A673 (cell line): ENCODE data around the gene SAMD15. TPM values are rescaled to one million over a fixed set of nuclear protein-coding genes. Genes with fewer than 3 reads are reported as not detected.

Source experiments
- BruUV-seq: library from RNA; stranded (reverse); fragments of 400-500 nt; replicated peaks from 2 replicates; lab custom pipeline; 2021; lab: Mats Ljungman, UMichigan
- CTCF ChIA-PET: fragments of 300-600 bp; sonication (Branson Sonifier 250); formaldehyde crosslinking; loops from one replicate; lab custom pipeline; 2022; ENCODE audit warnings: antibody characterized with exemption; lab: Charles Lee
- POLR2A ChIA-PET: fragments of 300-600 bp; sonication (Branson Sonifier 250); formaldehyde crosslinking; loops from one replicate; lab custom pipeline; 2022; ENCODE audit warnings: antibody characterized with exemption; ENCODE audit not compliant: low non-redundant PET; lab: Charles Lee
- DNase-seq: peaks from one replicate; pipeline ENCODE4 v3.0.0-alpha.2; 2015; ENCODE audit warnings: low spot score
- H3K27ac ChIP-seq: fragments of 200-600 bp; sonication (generic); 2 replicates; pipeline ENCODE4 v1.5.1; 2016; ENCODE audit warnings: mixed run types, low read depth, mild to moderate bottlenecking, mixed read lengths, antibody characterized with exemption, low read length; ENCODE audit not compliant: poor library complexity, severe bottlenecking
- H3K27me3 ChIP-seq: fragments of 200-600 bp; sonication (generic); replicated peaks from 2 replicates; pipeline ENCODE4 v1.6.1; 2017; ENCODE audit warnings: mixed run types, low read depth, mild to moderate bottlenecking, mixed read lengths, antibody characterized with exemption, low read length; ENCODE audit not compliant: insufficient read depth, poor library complexity
- H3K36me3 ChIP-seq: fragments of 200-600 bp; sonication (generic); 2 replicates; pipeline ENCODE4 v1.6.1; 2016; ENCODE audit warnings: mixed run types, mild to moderate bottlenecking, mixed read lengths, antibody characterized with exemption, low read length; ENCODE audit not compliant: insufficient read depth, poor library complexity, severe bottlenecking
- H3K4me1 ChIP-seq: fragments of 200-600 bp; sonication (generic); 2 replicates; pipeline ENCODE4 v1.6.1; 2017; ENCODE audit warnings: mixed run types, mild to moderate bottlenecking, mixed read lengths, antibody characterized with exemption, low read length; ENCODE audit not compliant: insufficient read depth, poor library complexity, severe bottlenecking
- H3K4me3 ChIP-seq: fragments of 200-600 bp; sonication (generic); 2 replicates; pipeline ENCODE4 v1.5.1; 2016; ENCODE audit warnings: low read depth, mixed run types, mild to moderate bottlenecking, mixed read lengths, low read length; ENCODE audit not compliant: poor library complexity, severe bottlenecking
- H3K9me3 ChIP-seq: fragments of 200-600 bp; sonication (generic); 2 replicates; pipeline ENCODE4 v1.6.1; 2016; ENCODE audit warnings: mixed run types, low read depth, mild to moderate bottlenecking, mixed read lengths, antibody characterized with exemption, low read length; ENCODE audit not compliant: poor library complexity, severe bottlenecking
- CTCF ChIP-seq: fragments of 300-800, 200-600 bp; sonication (generic); conservative IDR thresholded peaks from 2 replicates; pipeline ENCODE4 v1.5.1; 2017; ENCODE audit warnings: low read depth, mild to moderate bottlenecking, antibody characterized with exemption, low read length, moderate library complexity, mixed read lengths
- EZH2 ChIP-seq: fragments of 200-600 bp; sonication (generic); IDR thresholded peaks from 2 replicates; pipeline ENCODE4 v1.6.1; 2017; ENCODE audit warnings: borderline replicate concordance, low read depth, mild to moderate bottlenecking, mixed read lengths, antibody characterized with exemption, low read length; ENCODE audit not compliant: poor library complexity, severe bottlenecking
- intact Hi-C: fragments of 100-400 bp; cut with micrococcal nuclease; formaldehyde crosslinking; loops from one replicate; pipeline ENCODE4 v1.10.0; 2022; ENCODE audit not compliant: unreplicated experiment
- total RNA-seq: library from RNA; stranded (reverse); gene quantifications from 2 replicates; pipeline ENCODE4 v1.2.3, GENCODE V29; 2021

SAMD15 gene
- total RNA-seq, 1 experiment from 2014 or later: 2.4 TPM

GRCh38 chr14:77372304-77372841 is 4.8 kb upstream of the SAMD15 start:
- no peak for TF ChIP-seq EZH2
- H3K36me3 ChIP-seq: no peaks in the 10 kb centered on the region
- BruUV-seq: no TSS peak
- ChIA-PET POLR2A (no interaction called here), CTCF (no interaction called here)
- H3K4me3 ChIP-seq: no peak overlapping the region
- peaks cover 16% of the 10 kb centered on the region for H3K4me1 ChIP-seq
- H3K27me3 ChIP-seq: no peaks in the 10 kb centered on the region
- intact Hi-C loops: no loop called here
- no peak for DNase-seq
- no peaks in the 10 kb centered on the region for H3K9me3 ChIP-seq
- peak overlapping the region; percentile 26 for H3K27ac ChIP-seq

DNA sequence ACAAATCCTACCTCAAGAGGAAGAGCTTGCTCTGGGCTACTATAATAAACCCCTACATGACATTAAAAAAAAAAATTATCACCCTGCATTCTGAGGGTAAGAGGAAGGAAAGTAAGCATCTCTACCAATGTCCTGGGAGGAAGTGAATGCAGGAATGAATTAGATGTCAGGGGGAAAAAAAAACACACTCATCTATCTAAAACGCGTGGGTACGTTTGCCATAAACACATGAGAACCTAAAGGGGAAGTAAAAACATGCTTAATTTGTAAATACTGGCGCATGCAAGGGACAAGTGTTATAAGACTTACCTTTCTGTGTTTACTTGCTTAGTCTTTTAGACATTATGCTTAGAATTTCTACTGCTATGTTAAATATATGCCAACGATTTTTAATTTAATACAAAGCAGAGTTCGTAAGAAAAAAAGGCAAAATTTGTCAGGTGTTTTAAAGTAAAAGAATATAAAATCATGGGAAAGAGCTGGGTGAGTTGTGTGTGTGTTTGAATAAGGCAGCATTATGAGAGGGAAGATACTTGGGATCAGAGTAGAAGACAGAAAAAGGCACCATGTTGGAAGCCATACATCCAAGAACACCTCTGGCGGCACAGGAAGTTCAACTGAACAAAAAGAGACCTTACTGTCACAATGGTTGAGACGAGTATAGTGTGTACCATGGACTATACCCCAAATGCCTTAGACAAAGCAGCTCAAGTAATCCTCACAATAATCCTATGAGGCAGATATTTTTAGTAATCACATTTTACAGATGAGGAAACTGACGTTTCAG is 1.8 kb upstream of the SAMD15 start:
- DNase-seq: no peak
- H3K9me3 ChIP-seq: no peaks in the 10 kb centered on the region
- H3K27ac ChIP-seq: no peak overlapping the region
- BruUV-seq: TSS peak; percentile 47
- TF ChIP-seq EZH2 (no peak), CTCF (no peak)
- peaks cover 16% of the 10 kb centered on the region for H3K4me1 ChIP-seq
- intact Hi-C loops: no loop called here
- CTCF ChIA-PET: no interaction called here
- POLR2A ChIA-PET: no interaction called here
- H3K27me3 ChIP-seq: no peaks in the 10 kb centered on the region
- H3K4me3 ChIP-seq: peak overlapping the region; percentile 76
- H3K36me3 ChIP-seq: no peaks in the 10 kb centered on the region

DNA sequence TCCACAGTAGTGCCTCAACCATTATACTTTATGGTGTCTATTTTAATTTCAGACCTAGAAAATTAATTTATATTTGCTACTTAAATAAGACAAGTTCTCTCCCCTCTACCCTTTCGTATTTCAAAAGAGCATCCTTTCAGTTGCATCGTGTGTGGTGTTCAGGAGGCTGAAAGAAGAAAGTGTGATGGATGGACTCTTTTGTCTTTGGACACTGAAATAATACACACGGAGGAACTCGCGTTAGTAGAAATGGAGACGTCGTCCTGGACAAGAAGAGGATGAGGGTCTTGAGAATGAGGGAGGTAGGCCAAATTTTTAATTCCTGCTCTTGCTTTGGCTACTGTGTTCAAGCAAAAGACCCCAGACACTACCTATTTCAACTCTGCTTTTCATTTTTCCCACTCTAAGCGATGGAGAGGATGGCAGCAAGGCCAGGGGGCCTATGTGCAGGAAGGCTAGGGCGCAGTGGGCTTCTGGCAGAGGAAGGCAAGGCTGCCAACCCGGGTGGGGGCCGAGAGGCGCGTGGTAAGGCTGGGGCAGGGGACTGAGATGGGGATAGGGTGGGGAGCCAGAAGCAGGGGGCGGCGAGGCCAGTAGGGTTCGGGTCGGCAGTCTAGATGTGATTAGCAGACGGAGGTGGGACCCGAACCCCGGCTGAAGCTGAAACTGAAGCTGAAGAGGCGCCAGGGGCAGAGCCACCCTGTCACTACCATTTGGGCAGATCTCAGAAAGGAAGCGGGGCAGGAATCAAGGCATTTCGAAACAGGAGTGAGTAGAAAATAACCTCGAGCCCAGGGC is 1.0 kb upstream of the SAMD15 start:
- H3K4me3 ChIP-seq: peak overlapping the region; percentile 76
- H3K4me1 ChIP-seq: peaks cover 16% of the 10 kb centered on the region
- no peaks in the 10 kb centered on the region for H3K9me3 ChIP-seq
- POLR2A ChIA-PET: interaction anchor here (0.5 to 0.6 kb wide), 2 partner anchors 26 to 91 kb away, joined by 3 to 8 read pairs; no protein-coding TSS in a partner anchor
- peak overlapping the region; percentile 85 for H3K27ac ChIP-seq
- no peak for TF ChIP-seq CTCF
- no peak for TF ChIP-seq EZH2
- intact Hi-C loops: loop anchor here (2.0 kb wide), 1 partner anchor 55 kb away; the partner anchor contains the start of genes GSTZ1 and POMT2
- H3K36me3 ChIP-seq: no peaks in the 10 kb centered on the region
- CTCF ChIA-PET: interaction anchor here (0.6 to 1.3 kb wide), 2 partner anchors 60 to 224 kb away, joined by 3 read pairs; no protein-coding TSS in a partner anchor
- peak; percentile 39 for DNase-seq
- no peaks in the 10 kb centered on the region for H3K27me3 ChIP-seq
- no TSS peak for BruUV-seq
